Occipital lobe (tissue), 2 donors: ENCODE results near the gene EFNB1. TPM values are rescaled to one million over a fixed set of nuclear protein-coding genes. Genes with fewer than 3 reads are reported as not detected.

ENCODE experiments used
- DNase-seq: peaks from one replicate; lab custom pipeline; 2025; lab: John Stamatoyannopoulos, UW
- total RNA-seq: library from RNA; depleted of rRNA; stranded (reverse); fragments of >200 nt; gene quantifications from one replicate; pipeline ENCODE4 v1.2.3, GENCODE V29; 2014

EFNB1 gene
- total RNA-seq, 1 donor from 2014 or later = 22.3 TPM

GRCh38 chrX:68880846-68881552 lies 52.2 kb downstream of the EFNB1 start:
- no peak for DNase-seq

GRCh38 chrX:68881911-68882310 lies 53.1 kb downstream of the EFNB1 start:
- DNase-seq = no peak

- DNase-seq = no peak
These were observed 55.0 kb downstream of the EFNB1 start for GRCh38 chrX:68883800-68884199.

- DNase-seq = no peak
These were observed 60.4 kb downstream of the EFNB1 start for GRCh38 chrX:68889249-68889648.

Other genes with a start within 250 kb of the EFNB1 start
- 1.7 TPM for gene STARD8, start 181.4 kb upstream of the EFNB1 start, total RNA-seq